Renal cortex interstitium (tissue), 3 donors: ENCODE results near the gene MEIKIN. TPM values are rescaled to one million over a fixed set of nuclear protein-coding genes. Genes with fewer than 3 reads are reported as not detected.

Source experiments
- polyA plus RNA-seq, 3 donors: library from polyadenylated mRNA; unstranded; fragments of 120-200 nt; gene quantifications; one replicate each; pipeline ENCODE4 v1.2.1, GENCODE V29; 2013; ENCODE audit not compliant: insufficient read length in 3 of 3

Gene MEIKIN
- polyA plus RNA-seq, 3 donors, result not detected

Other genes starting within 250 kb of the MEIKIN start
- 10 to 100 TPM; 13.8 to 19.7 (median 16.6) TPM for gene FNIP1, start 148.6 kb downstream of the MEIKIN start, polyA plus RNA-seq
- gene ACSL6, start 66.0 kb upstream of the MEIKIN start, polyA plus RNA-seq, result 1 to 10 TPM; 1.3 to 2.1 (median 1.8) TPM
- gene IL3, start 115.0 kb upstream of the MEIKIN start, polyA plus RNA-seq, result not detected
- gene CSF2, start 128.1 kb upstream of the MEIKIN start, polyA plus RNA-seq, result not detected